H1 (cell line): ENCODE measurements around the gene SPRED1. TPM values are rescaled to one million over a fixed set of nuclear protein-coding genes. Genes with fewer than 3 reads are reported as not detected.

ENCODE experiments used
- EZH2 ChIP-seq: fragments of 200-600 bp; sonication (generic); IDR thresholded peaks from 2 replicates; pipeline ENCODE4 v1.7.1; 2012; ENCODE audit warnings: low read depth, mild to moderate bottlenecking, moderate library complexity, low read length, inconsistent platforms; ENCODE audit not compliant: severe bottlenecking
- GABPA ChIP-seq: IDR thresholded peaks from 2 replicates; pipeline ENCODE4 v1.6.1; 2011; ENCODE audit warnings: mild to moderate bottlenecking, low read length, moderate library complexity, borderline replicate concordance; ENCODE audit not compliant: insufficient read depth
- TCF12 ChIP-seq: IDR thresholded peaks from 2 replicates; pipeline ENCODE4 v1.6.1; 2011; ENCODE audit warnings: low read depth, mild to moderate bottlenecking, low read length
- polyA plus RNA-seq, 7 experiments: library from polyadenylated mRNA; depleted of rRNA in 3 of 7; stranded (reverse) in 5 of 7; unstranded in 2 of 7; fragments of >200 nt in 5 of 7; fragments of 200-250 nt in 2 of 7; gene quantifications; 1 replicate in 5 of 7; 2 replicates in 1 of 7; 4 replicates in 1 of 7; pipeline versions ENCODE4 v1.2.1 to v1.2.3, GENCODE V29; 2011 to 2013; ENCODE audit warnings: missing spikeins in 2 of 7, mixed read lengths in 2 of 7
- total RNA-seq: library from RNA; stranded (reverse); fragmentation: NEBNext Ultra II Directional; extraction: Animal tissue kit (Norgen Biotek cat#: 25700); gene quantifications from 2 replicates; pipeline ENCODE4 v1.2.1, GENCODE V29; 2021

Gene SPRED1
- total and polyA plus RNA-seq, 2 of the 8 experiments (the other 6 are each of a cell fraction or from before 2014, with no cell fraction given), result 5.5 to 30.3 TPM

- TF ChIP-seq GABPA (no peak), EZH2 (no peak), TCF12 (no peak)
These were observed 55.4 kb downstream of the SPRED1 start (continued) for GRCh38 chr15:38307861-38308641.
